ENCODE measurements around the gene SPC25.
"Not testable (repeated sequence)": the region's sequence is repeated elsewhere in the genome, so short reads cannot be mapped to it uniquely, and the experiment has no call there.

Gene SPC25

GRCh38 chr2:168889635-168890005 lies 610 bp downstream of the SPC25 start:
- DNase-seq (ENCODE audit: extremely low read depth, low read depth): no peak
- no peak for TF ChIP-seq CTCF (IDR thresholded peaks at IDR 0.05; ENCODE audit: low read depth, low read length)

- DNase-seq (ENCODE audit: extremely low read depth, low read depth): no peak
These were observed 5.3 kb downstream of the SPC25 start for GRCh38 chr2:168884975-168885374.

GRCh38 chr2:168882163-168882562 lies 8.1 kb downstream of the SPC25 start:
- DNase-seq (ENCODE audit: extremely low read depth, low read depth): not testable (repeated sequence)

More at GRCh38 chr2:168884975-168885374, 5.3 kb downstream of the SPC25 start:
- no peak for TF ChIP-seq CTCF (IDR thresholded peaks at IDR 0.05; ENCODE audit: low read depth, low read length)

- no peak for DNase-seq (ENCODE audit: extremely low read depth, low read depth)
- no peak for TF ChIP-seq CTCF (IDR thresholded peaks at IDR 0.05; ENCODE audit: low read depth, low read length)
These were observed 15.7 kb downstream of the SPC25 start for GRCh38 chr2:168874368-168875054.

GRCh38 chr2:168870824-168871223 lies 19.4 kb downstream of the SPC25 start:
- not testable (repeated sequence) for DNase-seq (ENCODE audit: extremely low read depth, low read depth)

GRCh38 chr2:168870369-168870768 lies 19.9 kb downstream of the SPC25 start:
- not testable (repeated sequence) for DNase-seq (ENCODE audit: extremely low read depth, low read depth)

- DNase-seq (ENCODE audit: extremely low read depth, low read depth): not testable (repeated sequence)
These were observed 23.1 kb downstream of the SPC25 start for GRCh38 chr2:168867164-168867563.

GRCh38 chr2:168858146-168858545 lies 32.1 kb downstream of the SPC25 start:
- no peak for DNase-seq (ENCODE audit: extremely low read depth, low read depth)
- no peak for TF ChIP-seq CTCF (IDR thresholded peaks at IDR 0.05; ENCODE audit: low read depth, low read length)

GRCh38 chr2:168855601-168856000 lies 34.6 kb downstream of the SPC25 start:
- no peak for DNase-seq (ENCODE audit: extremely low read depth, low read depth)
- TF ChIP-seq CTCF (IDR thresholded peaks at IDR 0.05; ENCODE audit: low read depth, low read length): no peak

GRCh38 chr2:168854651-168855050 lies 35.6 kb downstream of the SPC25 start:
- TF ChIP-seq CTCF (IDR thresholded peaks at IDR 0.05; ENCODE audit: low read depth, low read length): no peak

More at GRCh38 chr2:168854651-168855050, 35.6 kb downstream of the SPC25 start:
- no peak for DNase-seq (ENCODE audit: extremely low read depth, low read depth)
